Sigmoid colon (tissue), 4 donors: ENCODE data around the gene TXN2.

Source experiments
- CTCF ChIP-seq, 4 experiments: fragments of 450-650 bp in 3 of 4; fragments of 200-600 bp in 1 of 4; IDR thresholded peaks; one replicate each; pipeline ENCODE4 v1.5.1; 2016 to 2019; ENCODE audit warnings: antibody characterized with exemption in 4 of 4, mild to moderate bottlenecking in 3 of 4, moderate library complexity in 2 of 4
- POLR2A ChIP-seq, 2 donors: fragments of 450-650 bp; IDR thresholded peaks; one replicate each; pipeline ENCODE4 v1.6.1; 2016; ENCODE audit warnings: antibody characterized with exemption in 2 of 2, mild to moderate bottlenecking in 2 of 2, moderate library complexity in 2 of 2
- POLR2AphosphoS5 ChIP-seq, 4 donors: sonication (generic); formaldehyde crosslinking; IDR thresholded peaks; one replicate each; pipeline ENCODE4 v1.6.1; 2017; ENCODE audit warnings: antibody characterized with exemption in 4 of 4

GRCh38 chr22:36510966-36511881, 29.8 kb upstream of the TXN2 start:
- peak; percentile 35 to 62 (median 42) for TF ChIP-seq CTCF (IDR thresholded peaks at IDR 0.05)
- TF ChIP-seq POLR2A (IDR thresholded peaks at IDR 0.05), result no peak
- peak in 1 of 4 donors; percentile 4 for TF ChIP-seq POLR2AphosphoS5 (IDR thresholded peaks at IDR 0.05)
